Endothelial cell of umbilical vein (primary cell): ENCODE results near the gene POGZ. TPM values are rescaled to one million over a fixed set of nuclear protein-coding genes. Genes with fewer than 3 reads are reported as not detected.

Experiments
- BruUV-seq: library from RNA; stranded (reverse); fragments of 400-500 nt; replicated peaks from 2 replicates; lab custom pipeline; 2021; lab: Mats Ljungman, UMichigan
- CTCF ChIA-PET: fragments of 300-600, 350-600 bp; sonication (Branson Sonifier 250); formaldehyde crosslinking; loops from one replicate; lab custom pipeline; 2021; ENCODE audit warnings: antibody characterized with exemption, inconsistent platforms; lab: Charles Lee
- POLR2A ChIA-PET: fragments of 300-600, 350-600 bp; sonication (Branson Sonifier 250); formaldehyde crosslinking; loops from one replicate; lab custom pipeline; 2021; ENCODE audit warnings: antibody characterized with exemption, inconsistent platforms; lab: Charles Lee
- DNase-seq: peaks from one replicate; pipeline ENCODE4 v3.0.0-alpha.2; 2011; ENCODE audit warnings: low read depth, low spot score
- FAIRE-seq: peaks from 2 replicates; lab custom pipeline; 2011; peaks lifted over from hg19 to GRCh38; lab: Jason Lieb, UNC
- H2AFZ ChIP-seq: 2 replicates; pipeline ENCODE4 v1.6.0; 2012; ENCODE audit warnings: low read depth, low read length, control low read depth, inconsistent platforms
- H3K27ac ChIP-seq: 2 replicates; pipeline ENCODE4 v1.5.1; 2011; ENCODE audit warnings: low read depth, mild to moderate bottlenecking, control low read depth, low read length, moderate library complexity; ENCODE audit not compliant: insufficient read depth
- H3K27me3 ChIP-seq, 2 experiments: 2 replicates each; pipeline versions ENCODE4 v1.6.0 to v1.6.1; 2011; ENCODE audit warnings: low read length in 2 of 2, mixed read lengths in 1 of 2; ENCODE audit not compliant: control insufficient read depth in 2 of 2, insufficient read depth in 2 of 2
- H3K36me3 ChIP-seq, 2 experiments: 2 replicates in 1 of 2; 3 replicates in 1 of 2; pipeline ENCODE4 v1.5.1; 2011; ENCODE audit warnings: low read length in 2 of 2, mild to moderate bottlenecking in 1 of 2, moderate library complexity in 1 of 2; ENCODE audit not compliant: control insufficient read depth in 2 of 2, insufficient read depth in 2 of 2; ENCODE audit errors: extremely low read depth in 1 of 2
- H3K4me1 ChIP-seq: 3 replicates; pipeline ENCODE4 v1.5.1; 2011; ENCODE audit warnings: mild to moderate bottlenecking, low read length; ENCODE audit not compliant: control insufficient read depth, insufficient read depth; ENCODE audit errors: extremely low read depth
- H3K4me2 ChIP-seq: 2 replicates; pipeline ENCODE4 v1.6.1; 2011; ENCODE audit warnings: low read length, control low read depth, mixed read lengths; ENCODE audit not compliant: insufficient read depth
- H3K4me3 ChIP-seq, 3 experiments: fragments of 200-600 bp in 1 of 3; sonication (generic), shearing (Covaris generic) in 1 of 3; replicated peaks in 1 of 3; 2 replicates each; pipeline ENCODE4 v1.5.1; 2011 to 2016; ENCODE audit warnings: control low read depth in 3 of 3, low read length in 3 of 3, mild to moderate bottlenecking in 2 of 3, inconsistent platforms in 1 of 3, low read depth in 1 of 3, moderate library complexity in 1 of 3; ENCODE audit not compliant: insufficient read depth in 1 of 3
- H3K79me2 ChIP-seq: 2 replicates; pipeline ENCODE4 v1.6.0; 2012; ENCODE audit warnings: low read length, inconsistent platforms; ENCODE audit not compliant: control insufficient read depth, insufficient read depth
- H3K9ac ChIP-seq: replicated peaks from 2 replicates; pipeline ENCODE3; 2011; ENCODE audit warnings: low read length, control low read depth; ENCODE audit not compliant: insufficient read depth; ENCODE audit errors: extremely low read depth
- H3K9me1 ChIP-seq: replicated peaks from 3 replicates; pipeline ENCODE4 v1.6.0; 2011; ENCODE audit warnings: mild to moderate bottlenecking, low read length; ENCODE audit not compliant: control insufficient read depth, insufficient read depth; ENCODE audit errors: extremely low read depth
- H3K9me3 ChIP-seq: replicated peaks from 2 replicates; pipeline ENCODE4 v1.5.1; 2012; ENCODE audit warnings: low read length, inconsistent platforms; ENCODE audit not compliant: control insufficient read depth, insufficient read depth
- H4K20me1 ChIP-seq: replicated peaks from 2 replicates; pipeline ENCODE3; 2011; ENCODE audit warnings: mild to moderate bottlenecking, low read length; ENCODE audit not compliant: control insufficient read depth, insufficient read depth; ENCODE audit errors: extremely low read depth
- EZH2 ChIP-seq: IDR thresholded peaks from 2 replicates; pipeline ENCODE4 v1.6.1; 2012; ENCODE audit warnings: borderline replicate concordance, low read depth, mild to moderate bottlenecking, moderate library complexity, low read length, inconsistent platforms; ENCODE audit not compliant: severe bottlenecking
- FOS ChIP-seq: IDR thresholded peaks from 2 replicates; pipeline ENCODE4 v1.6.1; 2011; ENCODE audit warnings: mild to moderate bottlenecking, low read length, moderate library complexity, borderline replicate concordance; ENCODE audit not compliant: insufficient read depth
- GATA2 ChIP-seq: IDR thresholded peaks from 2 replicates; pipeline ENCODE4 v1.7.0; 2011; ENCODE audit warnings: low read depth, mild to moderate bottlenecking, moderate library complexity, mixed read lengths, low read length; ENCODE audit not compliant: insufficient read length, insufficient read depth
- JUN ChIP-seq: IDR thresholded peaks from 2 replicates; pipeline ENCODE4 v1.6.1; 2011; ENCODE audit warnings: borderline replicate concordance, low read depth; ENCODE audit not compliant: insufficient read length, insufficient read depth
- MAX ChIP-seq: IDR thresholded peaks from 2 replicates; pipeline ENCODE4 v1.6.1; 2011; ENCODE audit not compliant: insufficient read depth, insufficient read length
- MYC ChIP-seq: IDR thresholded peaks from one replicate; pipeline ENCODE4 v1.6.1; 2011; ENCODE audit warnings: mild to moderate bottlenecking, low read depth, low read length
- POLR2A ChIP-seq: IDR thresholded peaks from 2 replicates; pipeline ENCODE4 v1.6.1; 2012; ENCODE audit warnings: low read depth, mild to moderate bottlenecking, control low read depth, low read length
- POLR2AphosphoS5 ChIP-seq: IDR thresholded peaks from 2 replicates; pipeline ENCODE4 v1.6.1; 2012; ENCODE audit warnings: low read depth, mild to moderate bottlenecking, control low read depth, low read length, moderate library complexity; ENCODE audit not compliant: insufficient read depth
- dilution Hi-C: fragments of 300-500 bp; cut with MboI; formaldehyde crosslinking; loops from one replicate; pipeline ENCODE4 v1.15.0; 2019; ENCODE audit warnings: low sequenced_read_pairs; ENCODE audit not compliant: extremely low pct_ligation_motif_present
- intact Hi-C: fragments of 100-400 bp; cut with micrococcal nuclease; formaldehyde crosslinking; loops from one replicate; pipeline ENCODE4 v1.10.0; 2022
- polyA plus RNA-seq, 4 experiments: library from polyadenylated mRNA; depleted of rRNA in 3 of 4; stranded (reverse) in 3 of 4; unstranded in 1 of 4; fragments of >200 nt; gene quantifications; 2 replicates each; pipeline versions ENCODE4 v1.2.1 to v1.2.3, GENCODE V29; 2011 to 2012; ENCODE audit warnings: missing spikeins in 1 of 4
- total RNA-seq: library from RNA; stranded (reverse); gene quantifications from 2 replicates; pipeline ENCODE4 v1.2.3, GENCODE V29; 2021
- TF ChIP-seq, protein P1 (sequence below), 2 donors: IDR thresholded peaks; 1 replicate in 1 of 2; 2 replicates in 1 of 2; pipeline ENCODE4 v1.5.1; 2011; ENCODE audit warnings: low read length in 2 of 2, mild to moderate bottlenecking in 2 of 2, moderate library complexity in 2 of 2, control low read depth in 1 of 2, inconsistent platforms in 1 of 2, low read depth in 1 of 2; ENCODE audit not compliant: insufficient read depth in 1 of 2; ENCODE audit errors: extremely low read depth in 1 of 2

The POGZ gene
- total and polyA plus RNA-seq, 2 donors (not counting 3 experiments of a cell fraction or from before 2014, with no cell fraction given): 50.7 to 96.7 TPM

- Histone ChIP-seq H3K4me3 (no peak overlapping the region), H3K9me3 (no peaks in the 10 kb centered on the region), H3K27me3 (no peaks in the 10 kb centered on the region), H3K79me2 (peaks cover 23% of the 10 kb centered on the region), H3K4me2 (no peak overlapping the region), H3K36me3 (peaks cover 27 to 30% of the 10 kb centered on the region in 2 experiments), H3K4me1 (no peaks in the 10 kb centered on the region), H2AFZ (no peak overlapping the region), H4K20me1 (no peaks in the 10 kb centered on the region), H3K9ac (no peak overlapping the region), H3K9me1 (no peaks in the 10 kb centered on the region), H3K27ac (no peak overlapping the region)
- TSS peak; percentile 21 for BruUV-seq
- DNase-seq (no peak), FAIRE-seq (no peak)
- ChIA-PET CTCF (no interaction called here), POLR2A (no interaction called here)
- intact Hi-C loops (no loop called here), dilution Hi-C loops (no loop called here)
- TF ChIP-seq EZH2 (no peak), MYC (no peak), FOS (no peak), POLR2AphosphoS5 (no peak), POLR2A (no peak), MAX (no peak), GATA2 (no peak), JUN (no peak)
- TF ChIP-seq, protein P1, sequence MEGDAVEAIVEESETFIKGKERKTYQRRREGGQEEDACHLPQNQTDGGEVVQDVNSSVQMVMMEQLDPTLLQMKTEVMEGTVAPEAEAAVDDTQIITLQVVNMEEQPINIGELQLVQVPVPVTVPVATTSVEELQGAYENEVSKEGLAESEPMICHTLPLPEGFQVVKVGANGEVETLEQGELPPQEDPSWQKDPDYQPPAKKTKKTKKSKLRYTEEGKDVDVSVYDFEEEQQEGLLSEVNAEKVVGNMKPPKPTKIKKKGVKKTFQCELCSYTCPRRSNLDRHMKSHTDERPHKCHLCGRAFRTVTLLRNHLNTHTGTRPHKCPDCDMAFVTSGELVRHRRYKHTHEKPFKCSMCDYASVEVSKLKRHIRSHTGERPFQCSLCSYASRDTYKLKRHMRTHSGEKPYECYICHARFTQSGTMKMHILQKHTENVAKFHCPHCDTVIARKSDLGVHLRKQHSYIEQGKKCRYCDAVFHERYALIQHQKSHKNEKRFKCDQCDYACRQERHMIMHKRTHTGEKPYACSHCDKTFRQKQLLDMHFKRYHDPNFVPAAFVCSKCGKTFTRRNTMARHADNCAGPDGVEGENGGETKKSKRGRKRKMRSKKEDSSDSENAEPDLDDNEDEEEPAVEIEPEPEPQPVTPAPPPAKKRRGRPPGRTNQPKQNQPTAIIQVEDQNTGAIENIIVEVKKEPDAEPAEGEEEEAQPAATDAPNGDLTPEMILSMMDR (IDR thresholded peaks at IDR 0.05; ENCODE audit: extremely low read depth in 1 of 2, insufficient read depth in 1 of 2, low read depth in 1 of 2, low read length in 2 of 2): no peak
Measured at GRCh38 chr1:151428068-151428467, 31.2 kb downstream of the POGZ start.
